Measurements from ENCODE around the gene SH3BP1. TPM values are rescaled to one million over a fixed set of nuclear protein-coding genes. Genes with fewer than 3 reads are reported as not detected.

The SH3BP1 gene
- total RNA-seq, 6 experiments from 2014 or later = 15.9 to 26.3 (median 23.0) TPM

DNA sequence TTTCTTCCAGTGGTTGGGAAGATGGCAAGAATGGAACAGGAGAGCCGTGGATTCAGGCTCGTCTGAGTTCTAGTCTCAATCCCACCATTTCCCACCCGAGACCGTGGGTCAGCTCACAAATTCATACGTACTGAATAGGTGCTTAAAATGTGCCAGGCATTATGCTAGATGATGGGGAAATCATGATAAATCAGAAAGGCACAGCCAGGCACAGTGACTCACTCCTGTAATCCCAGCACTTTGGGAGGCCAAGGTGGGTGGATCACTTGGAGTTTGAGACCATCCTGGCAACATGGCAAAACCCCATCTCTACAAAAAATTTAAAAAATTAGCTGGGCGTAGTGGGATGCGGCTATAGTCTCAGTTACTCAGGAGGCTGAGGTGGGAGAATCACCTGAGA lies 64.4 kb downstream of the SH3BP1 start:
- TF ChIP-seq, protein P1, sequence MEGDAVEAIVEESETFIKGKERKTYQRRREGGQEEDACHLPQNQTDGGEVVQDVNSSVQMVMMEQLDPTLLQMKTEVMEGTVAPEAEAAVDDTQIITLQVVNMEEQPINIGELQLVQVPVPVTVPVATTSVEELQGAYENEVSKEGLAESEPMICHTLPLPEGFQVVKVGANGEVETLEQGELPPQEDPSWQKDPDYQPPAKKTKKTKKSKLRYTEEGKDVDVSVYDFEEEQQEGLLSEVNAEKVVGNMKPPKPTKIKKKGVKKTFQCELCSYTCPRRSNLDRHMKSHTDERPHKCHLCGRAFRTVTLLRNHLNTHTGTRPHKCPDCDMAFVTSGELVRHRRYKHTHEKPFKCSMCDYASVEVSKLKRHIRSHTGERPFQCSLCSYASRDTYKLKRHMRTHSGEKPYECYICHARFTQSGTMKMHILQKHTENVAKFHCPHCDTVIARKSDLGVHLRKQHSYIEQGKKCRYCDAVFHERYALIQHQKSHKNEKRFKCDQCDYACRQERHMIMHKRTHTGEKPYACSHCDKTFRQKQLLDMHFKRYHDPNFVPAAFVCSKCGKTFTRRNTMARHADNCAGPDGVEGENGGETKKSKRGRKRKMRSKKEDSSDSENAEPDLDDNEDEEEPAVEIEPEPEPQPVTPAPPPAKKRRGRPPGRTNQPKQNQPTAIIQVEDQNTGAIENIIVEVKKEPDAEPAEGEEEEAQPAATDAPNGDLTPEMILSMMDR (IDR thresholded peaks at IDR 0.05) = no peak
- Mint-ChIP-seq H3K27ac (no peak overlapping the region), H3K9me3 (no peaks in the 10 kb centered on the region), H3K4me3 (no peak overlapping the region; the same call in 1 of the 2 replicates), H3K27me3 (ENCODE audit: insufficient read depth) (peaks cover 2% of the 10 kb centered on the region), H3K36me3 (ENCODE audit: low read depth) (no peaks in the 10 kb centered on the region), H3K4me1 (ENCODE audit: low read depth) (peaks cover 5% of the 10 kb centered on the region; the same call in 1 of the 2 replicates)
- DNase-seq = no peak

DNA sequence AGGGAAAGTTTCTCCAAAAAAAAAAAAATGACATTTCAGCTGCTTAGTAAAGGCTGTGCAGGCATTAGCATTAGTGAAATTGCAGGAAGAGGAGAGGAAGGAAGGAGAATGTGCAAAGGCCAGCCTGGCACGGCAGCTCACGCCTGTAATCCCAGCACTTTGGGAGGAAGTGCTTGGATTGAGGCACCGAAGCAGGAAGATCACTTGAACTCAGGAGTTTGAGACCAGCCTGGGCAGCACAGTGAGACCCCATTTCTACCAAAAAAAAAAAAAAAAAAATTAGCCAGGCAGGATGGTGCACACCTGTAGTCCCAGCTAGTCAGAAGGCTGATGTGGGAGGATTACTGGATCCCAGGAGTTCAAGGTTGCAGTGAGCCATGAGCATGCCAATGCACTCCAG lies 65.2 kb downstream of the SH3BP1 start:
- Mint-ChIP-seq H3K4me1 (ENCODE audit: low read depth) (peaks cover 5% of the 10 kb centered on the region; the same call in 1 of the 2 replicates), H3K36me3 (ENCODE audit: low read depth) (no peaks in the 10 kb centered on the region), H3K9me3 (no peaks in the 10 kb centered on the region), H3K4me3 (no peak overlapping the region), H3K27ac (no peak overlapping the region), H3K27me3 (ENCODE audit: insufficient read depth) (peaks cover 2% of the 10 kb centered on the region)
- no peak for DNase-seq
- TF ChIP-seq, protein P1 (IDR thresholded peaks at IDR 0.05) = no peak

- Mint-ChIP-seq H3K36me3 (ENCODE audit: low read depth) (no peaks in the 10 kb centered on the region), H3K4me3 (no peak overlapping the region), H3K27ac (no peak overlapping the region), H3K9me3 (no peaks in the 10 kb centered on the region), H3K27me3 (ENCODE audit: insufficient read depth) (peaks cover 2% of the 10 kb centered on the region), H3K4me1 (ENCODE audit: low read depth) (peaks cover 5% of the 10 kb centered on the region; the same call in 1 of the 2 replicates)
- DNase-seq = no peak
- TF ChIP-seq, protein P1 (IDR thresholded peaks at IDR 0.05) = no peak
Observed at GRCh38 chr22:37705205-37705604, 65.7 kb downstream of the SH3BP1 start.

Other genes starting within 250 kb of the SH3BP1 start
- gene ELFN2, start 212.2 kb upstream of the SH3BP1 start, total RNA-seq (2021; fragmentation: NEBNext Ultra II Directional; extraction: Animal tissue kit (Norgen Biotek cat#: 25700)) = 1 to 10 TPM; 1.2 to 5.8 (median 1.4) TPM
- gene MFNG, start 153.3 kb upstream of the SH3BP1 start, total RNA-seq (2021; fragmentation: NEBNext Ultra II Directional; extraction: Animal tissue kit (Norgen Biotek cat#: 25700)) = not detected
- gene CARD10, start 120.3 kb upstream of the SH3BP1 start, total RNA-seq (2021; fragmentation: NEBNext Ultra II Directional; extraction: Animal tissue kit (Norgen Biotek cat#: 25700)) = 1 to 10 TPM; 4.4 to 5.6 (median 4.8) TPM
- gene CDC42EP1, start 79.2 kb upstream of the SH3BP1 start, total RNA-seq (2021; fragmentation: NEBNext Ultra II Directional; extraction: Animal tissue kit (Norgen Biotek cat#: 25700)) = 100 to 1,000 TPM in 3 of 6 experiments, 10 to 100 TPM in 3; 88.3 to 104 (median 97.2) TPM
- not detected for gene LGALS2, start 59.6 kb upstream of the SH3BP1 start, total RNA-seq (2021; fragmentation: NEBNext Ultra II Directional; extraction: Animal tissue kit (Norgen Biotek cat#: 25700))
- 10 to 100 TPM; 37.5 to 45.4 (median 41.5) TPM for gene GGA1, start 30.8 kb upstream of the SH3BP1 start, total RNA-seq (2021; fragmentation: NEBNext Ultra II Directional; extraction: Animal tissue kit (Norgen Biotek cat#: 25700))
- 10 to 100 TPM; 15.3 to 24.5 (median 18.4) TPM for gene PDXP, start 19.1 kb downstream of the SH3BP1 start, total RNA-seq (2021; fragmentation: NEBNext Ultra II Directional; extraction: Animal tissue kit (Norgen Biotek cat#: 25700))
- gene LGALS1, start 36.0 kb downstream of the SH3BP1 start, total RNA-seq (2021; fragmentation: NEBNext Ultra II Directional; extraction: Animal tissue kit (Norgen Biotek cat#: 25700)) = 1,000 to 10,000 TPM; 5,326 to 7,192 (median 6,673) TPM
- gene NOL12, start 46.7 kb downstream of the SH3BP1 start, total RNA-seq (2021; fragmentation: NEBNext Ultra II Directional; extraction: Animal tissue kit (Norgen Biotek cat#: 25700)) = 10 to 100 TPM; 17.7 to 29.6 (median 26.9) TPM
- gene TRIOBP, start 57.4 kb downstream of the SH3BP1 start, total RNA-seq (2021; fragmentation: NEBNext Ultra II Directional; extraction: Animal tissue kit (Norgen Biotek cat#: 25700)) = 10 to 100 TPM; 74.3 to 92.5 (median 91.6) TPM
- 10 to 100 TPM; 27.6 to 42.3 (median 29.2) TPM for gene GCAT, start 168.3 kb downstream of the SH3BP1 start, total RNA-seq (2021; fragmentation: NEBNext Ultra II Directional; extraction: Animal tissue kit (Norgen Biotek cat#: 25700))
- gene GALR3, start 183.7 kb downstream of the SH3BP1 start, total RNA-seq (2021; fragmentation: NEBNext Ultra II Directional; extraction: Animal tissue kit (Norgen Biotek cat#: 25700)) = not detected
- gene ANKRD54, start 204.7 kb downstream of the SH3BP1 start, total RNA-seq (2021; fragmentation: NEBNext Ultra II Directional; extraction: Animal tissue kit (Norgen Biotek cat#: 25700)) = 10 to 100 TPM; 18.3 to 25.4 (median 20.9) TPM
- 100 to 1,000 TPM; 306 to 371 (median 357) TPM for gene EIF3L, start 209.8 kb downstream of the SH3BP1 start, total RNA-seq (2021; fragmentation: NEBNext Ultra II Directional; extraction: Animal tissue kit (Norgen Biotek cat#: 25700))